ENCODE measurements around the gene ABRAXAS1.

The ABRAXAS1 gene

DNA sequence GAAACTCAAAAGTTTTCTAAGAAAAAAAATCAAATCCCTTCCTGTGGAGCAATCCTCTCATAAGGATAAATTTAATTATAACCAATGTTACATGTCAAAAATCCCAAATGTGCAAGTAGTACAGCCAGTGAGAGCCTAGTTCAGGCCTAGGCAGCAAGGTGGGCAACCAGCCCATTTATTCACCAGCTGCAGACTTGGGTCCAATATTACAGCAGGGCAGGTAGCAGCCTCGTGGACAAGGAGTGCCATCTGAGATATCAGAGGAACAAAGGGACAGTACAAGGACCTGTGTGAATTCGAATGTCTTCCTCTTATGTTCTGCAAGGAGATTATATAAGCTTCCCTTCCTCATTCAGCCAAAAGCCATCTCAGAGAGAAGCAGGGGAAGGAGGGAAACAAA, 35.9 kb downstream of the ABRAXAS1 start:
- no peak for DNase-seq

DNA sequence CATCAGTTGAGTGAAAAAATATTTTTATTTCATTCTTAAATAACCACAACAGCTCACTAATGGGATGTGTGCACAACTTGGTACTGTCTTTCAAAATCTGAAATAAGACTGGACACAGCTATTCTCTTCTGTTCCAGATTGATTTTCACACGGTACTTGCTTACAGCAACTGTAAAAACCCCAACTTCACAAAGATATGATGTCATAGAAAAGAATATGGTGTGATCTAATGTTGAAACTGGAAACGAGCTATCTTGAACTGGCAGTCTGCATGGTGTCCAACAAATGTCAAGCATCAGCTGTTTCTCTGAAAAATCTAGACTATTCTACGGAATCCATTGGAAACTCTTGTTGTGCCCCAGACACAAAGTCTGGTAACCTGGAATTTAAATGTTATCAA, 44.0 kb downstream of the ABRAXAS1 start:
- DNase-seq, result no peak

DNA sequence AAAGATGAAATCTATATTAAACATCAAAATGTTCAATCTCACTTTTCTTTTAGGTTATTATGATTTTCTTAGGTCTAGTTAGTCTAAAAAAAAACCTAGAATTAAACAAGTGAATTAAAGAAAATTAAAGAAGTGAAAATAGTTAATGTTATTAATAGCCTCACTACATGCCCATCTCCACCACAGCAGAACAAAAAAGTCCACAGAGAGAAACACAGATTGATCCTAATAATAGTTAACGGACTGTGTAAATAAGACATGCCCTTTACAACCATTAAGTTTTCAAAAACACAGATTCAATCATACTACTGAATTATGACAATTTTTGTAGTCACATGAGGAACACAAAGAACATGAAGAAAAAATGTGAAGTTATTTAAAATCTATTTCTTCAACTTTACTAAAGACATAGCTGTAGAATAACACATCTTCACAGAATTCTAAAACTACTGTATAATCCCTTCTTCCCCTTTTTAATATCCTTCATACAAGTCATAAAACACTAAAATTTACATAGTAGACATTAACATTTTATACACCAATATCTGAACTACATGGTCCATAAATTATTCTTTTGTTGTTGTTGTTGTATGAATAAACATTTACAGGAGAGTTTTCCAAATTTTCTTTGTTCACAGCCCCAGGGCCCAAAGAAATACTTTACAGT, 44.6 kb downstream of the ABRAXAS1 start:
- no peak for DNase-seq

DNA sequence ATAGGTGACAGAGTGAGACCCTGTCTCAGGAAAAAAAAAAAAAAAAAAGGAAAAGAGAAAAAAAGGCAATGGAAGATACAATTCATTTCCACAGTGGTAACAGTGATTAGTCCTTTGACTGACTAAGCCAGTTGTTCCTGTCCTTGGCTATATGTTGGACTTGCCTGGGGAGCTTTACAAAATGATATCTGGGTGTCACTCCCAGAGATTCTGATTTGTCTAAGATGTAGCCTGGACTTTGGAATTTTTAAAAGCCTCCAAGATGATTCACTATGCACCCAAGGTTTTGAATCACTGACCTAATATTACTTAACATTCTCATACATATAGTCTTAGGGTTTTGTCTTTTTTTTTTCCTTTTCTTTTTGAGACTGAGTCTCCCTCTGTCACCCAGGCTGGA, 46.2 kb downstream of the ABRAXAS1 start:
- DNase-seq, result no peak

DNA sequence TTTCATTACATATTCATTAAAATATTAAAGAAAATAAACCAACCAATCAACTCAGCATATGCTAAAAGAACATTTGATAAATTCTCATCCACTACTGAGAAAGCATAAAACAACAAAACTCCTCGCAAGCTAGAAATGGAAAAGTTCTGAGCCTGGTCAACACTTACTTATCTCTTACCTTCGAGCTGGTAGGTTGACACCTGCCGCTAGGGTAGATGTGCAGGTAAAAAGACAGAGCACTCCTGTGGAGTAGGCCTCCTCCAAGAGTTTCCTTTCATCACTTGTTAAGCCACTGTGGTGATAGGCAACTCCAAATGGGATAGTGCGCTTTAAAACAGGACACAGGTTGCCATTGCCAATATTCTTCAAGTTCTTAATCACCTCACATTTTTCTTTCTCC, 48.2 kb downstream of the ABRAXAS1 start:
- no peak for DNase-seq

DNA sequence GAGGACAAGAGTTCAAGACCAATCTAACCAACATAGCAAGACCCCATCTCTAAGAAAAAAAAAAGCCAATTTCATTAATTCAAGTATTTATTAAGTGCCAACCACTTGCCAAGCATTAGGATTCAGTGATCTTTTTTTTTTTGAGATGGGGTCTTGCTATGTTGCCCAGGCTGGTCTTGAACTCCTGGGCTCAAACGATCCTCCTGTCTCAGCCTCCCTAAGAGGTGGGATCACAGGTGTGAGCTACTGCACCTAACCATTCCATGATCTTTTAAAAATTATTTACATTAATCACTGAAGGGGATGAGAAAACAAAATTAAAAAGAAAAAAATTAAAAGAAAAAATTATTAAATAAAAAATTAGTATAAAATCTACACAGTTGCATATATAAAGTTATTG, 53.7 kb downstream of the ABRAXAS1 start:
- no peak for DNase-seq

DNA sequence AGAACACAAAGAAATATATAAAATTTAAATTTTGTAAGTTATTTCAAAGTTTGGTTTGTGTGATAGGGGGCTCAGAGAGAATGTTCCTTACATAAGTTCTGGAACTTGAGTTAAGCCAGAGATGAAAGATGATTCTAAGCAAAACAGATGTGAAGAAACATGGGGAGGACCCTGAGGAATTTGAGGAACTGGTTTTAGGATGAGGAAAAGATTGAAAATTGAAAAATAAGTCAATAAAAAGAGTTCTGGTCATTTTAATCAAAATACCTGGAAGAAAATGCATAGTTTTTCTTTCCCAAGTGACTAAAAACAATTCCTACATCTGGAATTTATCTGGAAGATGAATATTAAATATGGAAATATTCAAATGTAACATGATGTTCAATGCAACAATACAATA, 66.7 kb downstream of the ABRAXAS1 start:
- DNase-seq, result no peak

DNA sequence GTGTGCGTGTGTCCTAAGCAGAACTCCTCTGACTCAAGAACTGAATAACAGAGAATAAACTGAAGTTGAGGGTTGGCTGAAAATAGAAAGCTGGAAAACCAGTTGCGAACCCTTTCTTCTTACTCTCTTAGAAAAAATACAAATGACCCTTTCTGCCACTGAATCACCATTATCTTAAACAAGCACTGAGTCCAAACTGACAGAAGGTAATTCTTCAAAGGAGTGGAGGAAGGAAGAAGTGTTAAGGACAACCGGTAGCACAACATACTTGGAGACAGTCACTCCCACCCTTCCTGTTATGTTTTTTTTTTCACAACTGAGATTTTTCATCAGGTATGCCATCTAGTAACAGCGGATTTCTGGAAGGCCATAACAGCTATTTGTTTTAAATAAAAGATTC, 67.3 kb downstream of the ABRAXAS1 start:
- no peak for DNase-seq

DNA sequence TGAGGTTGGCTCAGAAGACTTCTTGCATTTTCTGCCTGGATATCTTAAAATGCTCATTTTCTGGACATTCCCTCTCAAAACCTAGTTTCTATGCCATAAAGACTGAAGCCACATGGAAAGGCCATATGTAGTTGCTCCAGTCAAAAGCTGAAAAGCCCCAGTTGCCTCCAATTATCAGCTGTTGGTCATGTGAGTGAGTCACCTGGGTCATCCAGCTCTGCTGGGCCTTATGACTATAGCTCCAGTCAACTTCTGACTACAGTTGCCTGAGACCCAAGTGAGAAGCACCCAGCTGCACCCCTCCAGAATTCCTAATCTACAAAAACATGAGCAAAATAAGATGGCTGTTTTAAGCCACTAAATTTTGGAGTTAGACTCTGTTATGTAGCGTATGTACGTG, 71.2 kb downstream of the ABRAXAS1 start:
- no peak for DNase-seq

Data from activated CD4-positive, alpha-beta T cell treated with anti-CD3 and anti-CD28 coated beads, Interleukin-10, Interleukin-2, amounts not matched to agents 100 ng/mL and 50 ng/mL, durations not matched to agents 16 hours and 8 hours (primary cell).